ENCODE measurements around the gene SNN. TPM values are rescaled to one million over a fixed set of nuclear protein-coding genes. Genes with fewer than 3 reads are reported as not detected.

Gene SNN
- total RNA-seq, 1 experiment from 2014 or later, result 27.4 TPM

DNA sequence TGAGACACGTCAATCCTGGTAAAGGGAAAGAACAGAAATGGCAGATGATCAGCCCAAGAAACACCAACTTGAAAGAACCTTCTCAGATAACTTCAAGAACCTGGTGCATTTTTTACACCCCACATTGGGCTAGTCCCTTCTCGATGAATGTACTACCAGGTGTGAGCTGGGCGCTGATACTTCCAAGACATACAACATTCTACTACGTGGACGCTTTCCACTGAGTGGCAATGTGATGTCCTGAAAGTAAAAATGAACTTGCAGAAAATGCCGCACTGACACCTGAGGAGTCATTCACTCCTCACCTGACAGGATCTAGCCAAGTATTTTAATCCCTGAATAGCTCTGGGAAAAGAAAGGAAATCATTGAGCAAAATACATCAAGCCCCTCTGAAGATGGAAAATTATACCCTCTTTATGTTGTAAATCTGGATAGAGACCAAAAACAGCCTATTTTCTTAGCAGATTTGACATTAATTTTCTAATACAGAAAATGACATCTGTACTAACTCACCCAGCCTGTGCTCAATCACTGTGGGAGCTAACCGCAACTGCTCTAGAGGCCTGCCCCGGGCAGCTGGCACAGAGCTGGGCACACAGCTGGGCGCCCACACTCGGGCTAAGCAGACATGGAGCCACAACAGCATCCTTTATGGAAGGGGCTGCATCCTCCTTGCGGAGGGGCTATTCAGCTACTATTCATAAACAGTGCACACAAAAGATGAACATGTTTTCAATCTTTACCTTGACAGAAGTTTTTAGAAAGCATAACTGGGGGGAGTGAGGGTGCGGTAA, 16.2 kb downstream of the SNN start:
- Histone ChIP-seq H3K4me2 (ENCODE audit: low read depth, low read length, poor library complexity, severe bottlenecking) (peak overlapping the region; percentile 66), H4K20me1 (ENCODE audit: insufficient read depth, low read depth, low read length) (peaks cover 25% of the 10 kb centered on the region), H3K36me3 (ENCODE audit: insufficient read depth, low read length) (peaks cover 42% of the 10 kb centered on the region), H2AFZ (ENCODE audit: low read length) (no peak overlapping the region), H3K79me2 (ENCODE audit: low read length) (peaks cover 13% of the 10 kb centered on the region), H3K4me3 (ENCODE audit: low read length) (no peak overlapping the region), H3K27me3 (ENCODE audit: low read length) (no peaks in the 10 kb centered on the region), H3K27ac (ENCODE audit: low read length) (peak overlapping the region; percentile 97), H3K9ac (ENCODE audit: low read length) (0 out of 2 replicates have a peak overlapping the region, but pooled peaks have one; percentile 9), H3K9me2 (replicated peaks; ENCODE audit: insufficient read depth, low read length) (no peaks in the 10 kb centered on the region), H3K4me1 (ENCODE audit: low read length) (peaks cover 90% of the 10 kb centered on the region), H3K9me3 (ENCODE audit: low read length) (no peaks in the 10 kb centered on the region)
- DNase-seq, result no peak

DNA sequence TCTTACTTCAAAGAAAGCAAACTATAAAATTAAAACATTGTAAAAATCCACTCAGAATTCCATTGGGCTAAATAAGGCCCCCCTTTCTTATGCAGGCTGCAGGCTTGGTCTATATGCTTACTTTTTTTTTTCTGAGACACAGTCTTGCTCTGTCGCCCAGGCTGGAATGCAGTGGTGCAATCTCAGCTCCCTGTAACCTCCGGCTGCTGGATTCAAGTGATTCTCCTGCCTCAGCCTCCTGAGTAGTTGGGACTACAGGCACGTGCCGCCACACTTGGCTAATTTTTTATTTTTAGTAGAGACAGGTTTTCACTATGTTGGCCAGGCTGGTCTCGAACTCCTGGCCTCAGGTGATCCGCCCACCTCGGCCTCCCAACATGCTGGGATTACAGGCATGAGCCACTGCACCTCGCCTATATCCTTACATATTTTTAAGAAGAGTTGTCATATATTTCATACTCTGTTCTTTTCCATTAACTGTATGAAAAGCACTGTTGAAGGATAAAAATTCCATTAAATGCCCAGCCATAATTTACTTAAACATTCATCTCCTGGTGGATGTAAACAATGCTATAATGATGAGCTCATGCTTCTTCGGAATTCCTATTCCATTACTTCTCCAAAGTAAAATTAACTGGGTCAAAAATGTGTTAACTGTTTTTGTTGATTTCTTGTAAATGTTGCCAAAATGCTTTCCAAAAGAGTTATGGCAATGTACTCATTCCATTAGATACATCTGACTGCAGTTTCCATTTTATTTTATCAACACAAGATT, 17.8 kb downstream of the SNN start:
- Histone ChIP-seq H3K4me2 (ENCODE audit: low read depth, low read length, poor library complexity, severe bottlenecking) (no peak overlapping the region), H3K9me3 (ENCODE audit: low read length) (no peaks in the 10 kb centered on the region), H3K4me1 (ENCODE audit: low read length) (peaks cover 90% of the 10 kb centered on the region), H3K79me2 (ENCODE audit: low read length) (peaks cover 20% of the 10 kb centered on the region), H3K4me3 (ENCODE audit: low read length) (no peak overlapping the region), H3K27me3 (ENCODE audit: low read length) (no peaks in the 10 kb centered on the region), H2AFZ (ENCODE audit: low read length) (no peak overlapping the region), H3K9me2 (replicated peaks; ENCODE audit: insufficient read depth, low read length) (no peaks in the 10 kb centered on the region), H3K9ac (ENCODE audit: low read length) (no peak overlapping the region), H4K20me1 (ENCODE audit: insufficient read depth, low read depth, low read length) (peaks cover 9% of the 10 kb centered on the region; the same call in 1 of the 2 replicates), H3K36me3 (ENCODE audit: insufficient read depth, low read length) (peaks cover 31% of the 10 kb centered on the region), H3K27ac (ENCODE audit: low read length) (peak overlapping the region; percentile 89; the same call in 1 of the 2 replicates)
- DNase-seq, result no peak

- peak overlapping the region; percentile 89 for H3K27ac ChIP-seq (ENCODE audit: low read length)
- no peaks in the 10 kb centered on the region for H3K9me3 ChIP-seq (ENCODE audit: low read length)
- H3K9ac ChIP-seq (ENCODE audit: low read length), result no peak overlapping the region; the same call in 1 of the 2 replicates
- peak; percentile 61 for DNase-seq
- H3K27me3 ChIP-seq (ENCODE audit: low read length), result no peaks in the 10 kb centered on the region
- H3K4me2 ChIP-seq (ENCODE audit: low read depth, low read length, poor library complexity, severe bottlenecking), result peak overlapping the region; percentile 48
- H2AFZ ChIP-seq (ENCODE audit: low read length), result no peak overlapping the region
- H3K79me2 ChIP-seq (ENCODE audit: low read length), result peaks cover 21% of the 10 kb centered on the region
- peaks cover 6% of the 10 kb centered on the region; the same call in 1 of the 2 replicates for H4K20me1 ChIP-seq (ENCODE audit: insufficient read depth, low read depth, low read length)
- no peaks in the 10 kb centered on the region for H3K9me2 ChIP-seq (replicated peaks; ENCODE audit: insufficient read depth, low read length)
- no peak overlapping the region for H3K4me3 ChIP-seq (ENCODE audit: low read length)
- H3K4me1 ChIP-seq (ENCODE audit: low read length), result peaks cover 90% of the 10 kb centered on the region
- peaks cover 38% of the 10 kb centered on the region for H3K36me3 ChIP-seq (ENCODE audit: insufficient read depth, low read length)
These were observed 18.6 kb downstream of the SNN start for GRCh38 chr16:11686713-11687380.

DNA sequence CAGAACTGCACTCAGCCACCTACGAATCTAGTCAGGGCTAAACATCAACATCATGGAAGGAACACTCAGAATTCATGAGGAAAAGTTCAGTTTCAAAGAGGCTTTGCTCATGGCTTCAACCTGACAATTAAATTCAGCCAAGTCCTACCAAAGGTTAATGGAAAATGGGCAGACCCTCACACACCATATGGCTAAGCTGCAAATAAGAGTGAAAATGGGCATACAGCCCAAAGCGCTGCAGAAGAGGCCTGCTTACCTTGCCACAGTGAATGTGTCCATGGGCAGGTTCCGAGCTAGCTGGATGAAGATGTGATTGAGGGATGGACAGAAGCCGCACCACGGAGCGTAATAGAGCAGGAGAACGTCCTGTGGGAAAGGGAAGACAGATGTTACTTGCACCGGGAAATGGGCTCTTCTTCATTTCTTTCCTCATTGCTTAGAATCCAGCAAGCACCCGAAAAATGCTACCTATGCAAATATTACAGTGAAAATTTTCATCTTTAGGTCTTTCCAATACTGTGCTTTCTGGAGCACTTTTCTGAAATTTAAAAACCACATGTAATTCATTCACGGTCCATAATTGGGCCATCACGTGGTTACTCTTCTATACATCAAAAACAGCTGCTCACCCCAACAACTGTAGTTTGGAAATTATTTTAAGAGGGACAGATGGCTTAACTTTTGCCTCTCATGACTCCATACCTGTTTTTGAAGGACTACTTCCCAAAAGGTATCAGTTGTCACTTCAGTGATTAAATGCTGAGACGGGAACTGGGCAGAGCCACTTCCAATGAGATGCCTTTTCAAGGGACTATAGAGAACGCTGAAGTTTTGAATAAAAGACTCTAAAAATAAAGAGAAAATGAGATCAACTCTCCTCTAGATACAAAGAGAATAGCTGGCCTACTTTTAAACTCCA, 19.6 kb downstream of the SNN start:
- H3K27ac ChIP-seq (ENCODE audit: low read length), result peak overlapping the region; percentile 89
- H3K27me3 ChIP-seq (ENCODE audit: low read length), result no peaks in the 10 kb centered on the region
- H3K9me3 ChIP-seq (ENCODE audit: low read length), result no peaks in the 10 kb centered on the region
- peak overlapping the region; percentile 48 for H3K4me2 ChIP-seq (ENCODE audit: low read depth, low read length, poor library complexity, severe bottlenecking)
- no peak for DNase-seq
- H3K4me1 ChIP-seq (ENCODE audit: low read length), result peaks cover 80% of the 10 kb centered on the region
- peak overlapping the region; percentile 27; the same call in 1 of the 2 replicates for H3K4me3 ChIP-seq (ENCODE audit: low read length)
- peaks cover 4% of the 10 kb centered on the region; the same call in 1 of the 2 replicates for H4K20me1 ChIP-seq (ENCODE audit: insufficient read depth, low read depth, low read length)
- peaks cover 38% of the 10 kb centered on the region for H3K36me3 ChIP-seq (ENCODE audit: insufficient read depth, low read length)
- no peak overlapping the region for H2AFZ ChIP-seq (ENCODE audit: low read length)
- H3K9me2 ChIP-seq (replicated peaks; ENCODE audit: insufficient read depth, low read length), result no peaks in the 10 kb centered on the region
- H3K79me2 ChIP-seq (ENCODE audit: low read length), result peaks cover 21% of the 10 kb centered on the region
- peak overlapping the region; percentile 33; the same call in 1 of the 2 replicates for H3K9ac ChIP-seq (ENCODE audit: low read length)

- H3K36me3 ChIP-seq (ENCODE audit: insufficient read depth, low read length), result peaks cover 38% of the 10 kb centered on the region; the same call in 1 of the 2 replicates
- H3K4me1 ChIP-seq (ENCODE audit: low read length), result peaks cover 74% of the 10 kb centered on the region
- peaks cover 21% of the 10 kb centered on the region for H3K79me2 ChIP-seq (ENCODE audit: low read length)
- no peak overlapping the region for H2AFZ ChIP-seq (ENCODE audit: low read length)
- no peaks in the 10 kb centered on the region for H3K27me3 ChIP-seq (ENCODE audit: low read length)
- no peaks in the 10 kb centered on the region for H4K20me1 ChIP-seq (ENCODE audit: insufficient read depth, low read depth, low read length)
- peak overlapping the region; percentile 33; the same call in 1 of the 2 replicates for H3K9ac ChIP-seq (ENCODE audit: low read length)
- H3K27ac ChIP-seq (ENCODE audit: low read length), result peak overlapping the region; percentile 89
- peak overlapping the region; percentile 27 for H3K4me3 ChIP-seq (ENCODE audit: low read length)
- H3K4me2 ChIP-seq (ENCODE audit: low read depth, low read length, poor library complexity, severe bottlenecking), result peak overlapping the region; percentile 48
- no peaks in the 10 kb centered on the region for H3K9me2 ChIP-seq (replicated peaks; ENCODE audit: insufficient read depth, low read length)
- no peak for DNase-seq
- H3K9me3 ChIP-seq (ENCODE audit: low read length), result no peaks in the 10 kb centered on the region
These were observed 20.2 kb downstream of the SNN start for GRCh38 chr16:11688520-11688886.

DNA sequence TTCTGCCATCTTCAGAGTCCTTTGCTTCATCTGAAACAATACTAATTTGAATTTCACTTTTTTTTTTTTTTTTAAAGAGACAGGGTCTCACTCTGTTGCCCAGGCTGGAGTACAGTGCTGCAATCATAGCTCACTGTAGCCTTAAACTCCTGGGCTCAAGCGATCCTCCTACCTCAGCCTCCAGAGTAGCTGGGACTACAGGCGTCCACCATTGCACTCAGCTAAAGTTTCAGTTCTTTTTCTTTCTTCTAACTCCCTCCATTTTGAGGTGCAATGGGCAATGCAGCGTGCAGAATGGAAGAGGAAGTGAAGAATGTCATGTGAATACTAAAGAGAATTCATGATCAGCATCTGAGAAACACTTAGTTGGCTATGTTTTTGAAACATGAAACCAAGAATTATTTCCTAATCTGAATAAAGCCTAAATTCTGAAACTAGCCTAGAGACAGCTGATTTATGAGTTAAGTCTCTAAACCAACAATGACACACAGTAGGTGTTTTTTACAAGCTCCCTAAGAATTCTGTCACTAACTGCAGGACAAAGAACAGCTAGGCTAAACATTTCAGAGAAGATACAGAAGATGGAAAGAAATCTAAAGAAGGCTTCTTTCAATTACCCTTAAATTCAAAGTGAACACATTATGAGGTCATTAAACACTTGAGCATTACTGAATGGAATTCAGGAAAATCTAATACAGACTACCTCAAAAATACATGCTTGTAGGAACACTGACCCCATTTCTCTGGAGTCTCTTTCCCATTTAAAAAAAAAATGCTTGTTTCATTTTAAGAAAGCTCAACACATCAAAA, 21.0 kb downstream of the SNN start:
- Histone ChIP-seq H3K79me2 (ENCODE audit: low read length) (peaks cover 21% of the 10 kb centered on the region), H3K4me3 (ENCODE audit: low read length) (peak overlapping the region; percentile 1), H4K20me1 (ENCODE audit: insufficient read depth, low read depth, low read length) (no peaks in the 10 kb centered on the region), H3K36me3 (ENCODE audit: insufficient read depth, low read length) (peaks cover 33% of the 10 kb centered on the region; the same call in 1 of the 2 replicates), H3K9ac (ENCODE audit: low read length) (peak overlapping the region; percentile 50), H3K4me2 (ENCODE audit: low read depth, low read length, poor library complexity, severe bottlenecking) (peak overlapping the region; percentile 48), H3K9me2 (replicated peaks; ENCODE audit: insufficient read depth, low read length) (no peaks in the 10 kb centered on the region), H3K4me1 (ENCODE audit: low read length) (peaks cover 67% of the 10 kb centered on the region), H3K27me3 (ENCODE audit: low read length) (no peaks in the 10 kb centered on the region), H3K9me3 (ENCODE audit: low read length) (no peaks in the 10 kb centered on the region), H3K27ac (ENCODE audit: low read length) (peak overlapping the region; percentile 89), H2AFZ (ENCODE audit: low read length) (no peak overlapping the region)
- peak; percentile 89 for DNase-seq

DNA sequence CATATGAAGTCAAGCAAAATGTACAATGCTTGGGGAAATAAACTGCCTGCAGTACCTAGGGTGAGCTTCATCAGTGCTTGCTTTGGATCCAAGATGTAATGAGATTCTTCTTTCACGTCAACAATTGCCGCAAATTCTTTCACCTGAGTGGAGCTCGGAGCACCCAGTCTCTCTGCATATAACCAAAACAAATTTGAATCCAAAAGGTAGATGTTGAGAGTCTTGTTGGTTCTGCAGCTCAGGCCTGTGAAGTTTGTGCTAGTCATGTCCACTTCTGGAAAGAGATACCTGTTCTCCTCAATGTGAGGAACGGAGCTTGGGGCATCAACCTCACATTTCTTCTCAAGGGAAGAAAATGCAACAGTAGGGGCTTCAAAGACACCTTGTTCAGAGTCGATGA, 23.0 kb downstream of the SNN start:
- Histone ChIP-seq H3K4me2 (ENCODE audit: low read depth, low read length, poor library complexity, severe bottlenecking) (no peak overlapping the region), H3K9ac (ENCODE audit: low read length) (no peak overlapping the region), H3K4me3 (ENCODE audit: low read length) (no peak overlapping the region), H3K4me1 (ENCODE audit: low read length) (peaks cover 57% of the 10 kb centered on the region), H3K9me2 (replicated peaks; ENCODE audit: insufficient read depth, low read length) (no peaks in the 10 kb centered on the region), H2AFZ (ENCODE audit: low read length) (no peak overlapping the region), H3K27me3 (ENCODE audit: low read length) (no peaks in the 10 kb centered on the region), H4K20me1 (ENCODE audit: insufficient read depth, low read depth, low read length) (no peaks in the 10 kb centered on the region), H3K9me3 (ENCODE audit: low read length) (no peaks in the 10 kb centered on the region), H3K36me3 (ENCODE audit: insufficient read depth, low read length) (peaks cover 39% of the 10 kb centered on the region; the same call in 1 of the 2 replicates), H3K79me2 (ENCODE audit: low read length) (peaks cover 30% of the 10 kb centered on the region), H3K27ac (ENCODE audit: low read length) (peak overlapping the region; percentile 89)
- DNase-seq, result no peak
